GM21526 (cell line): ENCODE results near the gene GCGR.

ENCODE experiments used
- ATAC-seq: cut with Tn5 transposase; IDR thresholded peaks from one replicate; pipeline ENCODE4 v1.9.1; 2021; ENCODE audit warnings: moderate library complexity; ENCODE audit not compliant: unreplicated experiment, low FRiP score

The GCGR gene

GRCh38 chr17:81803728-81804558 lies at the start of gene GCGR:
GCGR (plus strand) TSS chr17:81804150; CDS start chr17:81809019, 4,869 bp downstream.
- no peak for ATAC-seq

GRCh38 chr17:81792675-81793615 lies 11.0 kb upstream of the GCGR start:
- no peak for ATAC-seq

- ATAC-seq = no peak
Measured at GRCh38 chr17:81794074-81794476, 9.9 kb upstream of the GCGR start.

DNA sequence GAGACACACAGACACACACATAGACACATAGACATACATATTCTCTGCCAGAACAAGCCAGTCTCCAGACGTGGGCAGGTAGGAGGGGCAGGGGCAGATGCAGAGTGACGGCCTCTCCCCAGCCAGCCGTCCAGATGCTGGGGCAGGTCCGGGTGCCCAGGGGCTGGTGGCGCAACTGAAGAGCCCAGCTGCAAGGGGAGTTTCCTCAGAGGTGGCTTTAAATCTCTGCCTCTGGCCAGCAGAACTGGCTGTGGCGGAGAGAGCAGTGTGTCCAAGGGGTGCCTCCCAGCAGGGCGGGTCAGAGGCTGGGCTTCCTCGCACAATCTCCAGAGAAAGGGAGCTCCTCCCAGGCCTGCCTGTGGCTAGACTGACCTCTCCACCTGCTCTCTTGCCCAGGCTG lies 9.4 kb upstream of the GCGR start:
- no peak for ATAC-seq

- no peak for ATAC-seq
Measured at GRCh38 chr17:81801327-81801726, 2.6 kb upstream of the GCGR start.

GRCh38 chr17:81802048-81802758 lies 1.7 kb upstream of the GCGR start:
- ATAC-seq = no peak

- no peak for ATAC-seq
Measured at GRCh38 chr17:81802856-81803643, 900 bp upstream of the GCGR start.

DNA sequence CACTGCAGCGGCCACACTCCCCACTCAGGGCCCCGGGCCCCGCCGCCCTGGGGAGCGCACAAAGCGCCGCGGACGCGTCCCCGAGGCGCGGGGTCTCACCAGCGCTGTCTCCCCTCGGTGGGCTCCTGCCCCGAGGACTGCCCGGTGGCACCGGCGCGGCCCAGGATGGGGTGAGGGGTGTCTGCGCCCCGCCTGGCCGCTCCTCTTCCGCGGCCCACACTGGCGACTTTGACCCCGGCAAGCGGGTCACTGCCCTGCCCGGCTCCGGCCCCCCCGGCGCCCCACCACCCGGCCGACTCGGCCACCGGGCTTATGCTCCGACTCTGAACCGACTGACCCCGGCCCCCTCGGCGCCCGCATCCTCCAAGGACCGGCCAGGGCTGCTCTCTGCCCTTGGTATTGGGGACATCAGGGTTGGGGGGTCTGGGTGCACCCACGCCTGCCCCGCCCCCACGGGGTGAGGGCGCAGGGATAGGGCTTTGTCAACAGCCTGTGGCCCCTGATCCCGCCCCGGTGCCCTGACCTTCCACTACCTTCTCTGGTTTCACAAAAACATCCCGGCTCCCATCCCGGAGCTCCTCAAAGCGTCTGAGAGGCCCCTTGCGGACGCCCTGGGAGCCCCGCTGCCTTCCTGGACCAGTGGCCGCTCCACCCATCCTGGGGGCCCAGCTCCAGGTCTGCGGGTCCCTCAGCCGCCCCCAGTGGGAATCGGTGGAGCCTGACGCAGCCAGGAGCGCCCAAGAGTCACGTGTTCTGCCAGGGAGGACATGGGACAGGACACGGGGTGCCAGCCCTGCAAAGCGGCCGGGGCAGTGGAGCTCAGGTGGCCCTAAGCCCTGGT lies 829 bp downstream of the GCGR start:
- ATAC-seq = no peak

- no peak for ATAC-seq
Measured at GRCh38 chr17:81805707-81806460, 1.9 kb downstream of the GCGR start.

DNA sequence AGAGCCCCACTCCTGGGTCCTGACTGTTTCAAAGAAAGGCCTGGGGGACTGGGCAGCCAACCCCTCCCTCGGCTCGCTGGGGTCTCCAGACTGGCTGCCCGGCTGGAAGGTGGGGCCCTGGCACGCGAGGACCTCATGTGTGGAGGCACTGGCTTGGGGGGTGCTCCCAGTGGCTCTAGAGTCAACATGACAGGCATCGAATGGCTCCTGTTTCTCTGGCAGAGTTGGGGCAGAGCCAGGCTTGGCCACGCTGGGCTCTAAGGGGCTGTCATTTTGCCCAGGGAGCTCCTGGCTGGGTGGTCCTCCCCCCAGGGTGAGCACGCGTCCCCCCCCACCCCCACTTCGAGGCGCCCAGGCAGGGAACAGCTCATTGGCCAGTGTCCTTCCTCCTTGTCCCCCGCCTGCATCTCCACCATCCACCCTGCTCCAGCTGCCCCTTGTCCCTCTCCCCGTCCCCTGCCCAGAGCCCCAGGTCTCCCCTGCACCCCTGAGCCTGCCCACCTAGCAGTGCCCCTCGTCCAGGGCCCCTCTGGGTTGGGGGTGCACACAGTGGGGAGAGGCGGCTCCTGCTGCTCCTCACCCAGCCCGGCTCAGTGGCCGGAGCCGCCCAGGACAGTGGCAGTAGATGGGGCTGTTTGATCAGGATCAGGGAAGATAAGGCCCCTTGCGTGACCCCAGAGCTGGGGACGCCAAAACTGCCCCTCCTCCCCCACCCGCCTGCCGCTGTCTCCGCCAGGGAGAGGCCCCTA lies 2.7 kb downstream of the GCGR start:
- no peak for ATAC-seq

DNA sequence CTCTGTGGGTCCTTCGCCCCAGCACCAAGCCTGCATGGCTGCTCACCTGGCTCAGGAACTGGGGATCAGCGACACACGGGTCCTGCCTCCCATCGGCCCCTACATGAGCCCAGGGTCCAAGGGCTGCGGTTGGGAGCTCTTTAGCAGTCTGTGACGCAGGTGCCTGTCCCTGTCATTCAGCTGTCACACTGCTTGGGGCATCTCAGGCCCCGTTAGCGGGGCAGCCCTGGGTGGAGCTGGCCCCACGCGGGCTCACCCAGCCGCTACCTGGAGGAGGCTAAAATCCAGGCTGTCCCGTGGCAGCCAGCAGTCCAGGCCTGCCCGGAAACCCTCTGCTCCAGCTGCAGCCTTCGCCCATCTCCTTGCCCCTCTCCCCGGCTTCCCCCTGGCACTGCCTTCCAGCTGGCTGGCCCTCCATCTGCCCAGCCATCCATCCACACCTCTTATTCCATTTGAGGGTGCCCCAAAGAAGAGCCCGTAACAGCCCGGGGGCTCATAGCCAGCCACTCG lies 3.3 kb downstream of the GCGR start:
- no peak for ATAC-seq

DNA sequence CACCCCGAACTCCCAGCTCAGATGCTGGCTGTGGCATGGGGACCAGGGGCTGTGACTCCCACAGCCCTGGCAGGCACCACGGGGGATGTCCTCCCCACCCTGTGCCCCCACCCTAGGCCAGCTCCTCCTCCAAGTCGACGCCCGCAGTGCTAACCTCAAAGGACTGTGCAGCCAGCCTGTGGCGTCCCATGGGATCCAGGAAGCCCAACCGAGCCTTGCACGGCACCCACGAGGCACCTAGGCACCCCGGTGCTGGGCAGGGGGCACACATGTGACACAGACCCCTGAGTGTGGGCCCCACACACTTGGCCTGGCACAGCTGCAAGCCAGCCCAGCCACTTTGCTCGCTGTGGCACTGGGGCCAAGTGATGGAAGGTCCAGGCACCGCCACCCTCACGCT lies 3.9 kb downstream of the GCGR start:
- ATAC-seq = no peak

- ATAC-seq = no peak
Measured at GRCh38 chr17:81808778-81809555, 5.0 kb downstream of the GCGR start.

DNA sequence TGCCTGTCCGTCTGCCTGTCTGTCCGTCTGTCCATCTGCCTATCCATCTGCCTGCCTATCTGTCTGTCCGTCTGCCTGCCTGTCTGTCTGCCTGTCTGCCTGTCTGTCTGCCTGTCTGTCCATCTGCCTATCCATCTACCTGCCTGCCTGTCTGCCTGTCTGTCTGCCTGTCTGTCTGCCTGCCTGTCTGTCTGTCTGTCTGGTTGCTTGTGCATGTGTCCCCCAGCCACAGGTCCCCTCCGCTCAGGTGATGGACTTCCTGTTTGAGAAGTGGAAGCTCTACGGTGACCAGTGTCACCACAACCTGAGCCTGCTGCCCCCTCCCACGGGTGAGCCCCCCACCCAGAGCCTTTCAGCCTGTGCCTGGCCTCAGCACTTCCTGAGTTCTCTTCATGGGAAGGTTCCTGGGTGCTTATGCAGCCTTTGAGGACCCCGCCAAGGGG lies 5.6 kb downstream of the GCGR start:
- ATAC-seq = no peak

GRCh38 chr17:81810476-81810875 lies 6.5 kb downstream of the GCGR start:
- ATAC-seq = no peak

DNA sequence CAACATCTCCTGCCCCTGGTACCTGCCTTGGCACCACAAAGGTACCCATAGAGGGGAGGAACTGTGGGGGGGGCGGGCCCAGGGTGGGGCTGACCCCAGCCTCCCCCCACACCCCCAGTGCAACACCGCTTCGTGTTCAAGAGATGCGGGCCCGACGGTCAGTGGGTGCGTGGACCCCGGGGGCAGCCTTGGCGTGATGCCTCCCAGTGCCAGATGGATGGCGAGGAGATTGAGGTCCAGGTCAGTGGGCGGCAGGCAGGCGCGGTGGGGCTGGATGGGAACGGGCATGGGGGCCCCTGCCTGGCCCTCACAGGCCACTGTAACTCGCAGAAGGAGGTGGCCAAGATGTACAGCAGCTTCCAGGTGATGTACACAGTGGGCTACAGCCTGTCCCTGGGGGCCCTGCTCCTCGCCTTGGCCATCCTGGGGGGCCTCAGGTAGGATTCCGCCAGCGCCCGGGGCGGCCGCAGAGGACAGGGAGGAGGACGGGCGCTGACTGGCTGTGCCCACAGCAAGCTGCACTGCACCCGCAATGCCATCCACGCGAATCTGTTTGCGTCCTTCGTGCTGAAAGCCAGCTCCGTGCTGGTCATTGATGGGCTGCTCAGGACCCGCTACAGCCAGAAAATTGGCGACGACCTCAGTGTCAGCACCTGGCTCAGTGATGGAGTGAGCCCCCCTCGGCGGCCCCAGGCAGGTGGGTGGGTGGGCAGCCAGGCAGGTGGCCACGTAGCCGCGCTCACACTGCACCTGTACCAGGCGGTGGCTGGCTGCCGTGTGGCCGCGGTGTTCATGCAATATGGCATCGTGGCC lies 7.1 kb downstream of the GCGR start:
- ATAC-seq = no peak
